Activated CD4-positive, alpha-beta T cell treated with anti-CD3 and anti-CD28 coated beads, Interleukin-2, amount 50 U/mL, for 48 hours (primary cell): ENCODE measurements around the gene ABL1.

Experiments used
- DNase-seq, 2 experiments: peaks; one replicate each; pipeline ENCODE4 v3.0.0-alpha.2; 2020

Gene ABL1

DNA sequence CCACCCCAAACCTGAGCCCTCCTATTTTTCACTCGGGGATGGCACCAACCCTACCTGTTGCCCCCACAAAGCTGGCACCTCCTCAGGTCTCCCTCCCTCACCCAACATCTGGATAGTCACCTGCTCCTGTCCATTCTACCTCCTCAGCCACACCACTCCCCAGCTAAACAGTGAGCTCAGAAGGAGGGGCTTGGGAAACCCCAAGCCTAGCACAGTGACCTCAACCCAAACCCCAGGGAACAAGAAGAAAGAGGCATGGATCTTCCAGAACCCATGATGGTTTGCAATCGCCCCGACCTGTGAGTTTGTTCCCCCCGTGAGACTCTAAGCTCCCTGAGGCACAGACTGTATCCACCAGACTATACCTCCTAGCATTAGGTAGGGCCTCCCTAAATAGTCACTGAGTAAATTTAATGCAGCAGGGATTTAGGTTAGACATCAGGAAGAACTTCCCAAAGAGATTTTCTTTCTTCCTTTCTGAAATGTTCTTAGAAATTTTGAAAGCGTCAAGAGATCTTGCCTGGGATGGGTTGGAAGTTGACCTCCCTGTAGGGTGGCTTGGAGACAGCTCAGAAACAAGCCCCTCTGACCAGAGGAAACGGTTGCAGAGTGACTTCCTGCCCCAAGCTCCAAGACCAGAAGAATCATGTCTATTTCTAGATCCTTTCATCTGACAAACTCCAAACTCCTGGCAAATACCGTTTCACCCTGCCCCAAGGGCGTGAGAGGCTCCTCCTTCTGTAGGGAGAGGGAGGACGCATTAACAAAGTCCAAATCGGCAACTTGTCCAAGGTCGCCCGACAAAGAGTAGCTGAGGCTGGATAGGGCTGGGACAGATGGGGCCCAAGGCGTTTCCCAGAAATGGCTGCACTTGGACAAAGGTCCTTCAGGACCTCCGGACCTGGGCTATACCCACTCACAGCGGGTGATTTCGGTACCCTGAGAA lies 99.9 kb downstream of the ABL1 start:
- DNase-seq, result no peak

DNA sequence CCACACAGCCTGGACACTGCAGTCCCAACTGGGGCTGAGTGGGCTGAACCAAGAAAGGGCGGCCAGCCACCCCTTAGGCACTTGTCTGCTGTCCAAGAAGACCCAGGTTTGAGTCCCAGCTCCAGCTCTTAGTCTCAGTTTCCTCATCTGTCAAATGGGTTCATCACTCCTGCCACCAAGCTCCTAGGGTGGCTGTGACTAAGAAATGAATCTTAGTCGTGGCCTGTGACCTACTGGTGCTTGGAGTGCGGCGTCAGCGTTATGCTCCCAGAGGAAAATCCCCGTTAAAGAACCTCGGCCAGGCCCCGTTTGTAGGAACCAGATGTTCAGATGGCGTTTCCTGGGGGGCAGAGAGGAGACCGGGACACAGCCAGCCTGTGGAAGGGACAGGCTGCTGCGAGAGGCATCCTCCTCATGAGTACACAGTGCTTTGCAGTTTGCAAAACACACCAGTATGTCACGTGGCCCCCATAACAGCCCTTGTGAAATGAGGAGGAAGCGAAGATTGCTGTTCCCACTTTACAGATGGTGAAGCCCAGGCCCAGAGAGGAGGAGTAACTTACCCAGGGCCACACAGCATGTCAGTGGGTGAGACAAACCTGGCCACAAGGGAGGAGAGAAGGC lies 100.7 kb downstream of the ABL1 start:
- DNase-seq, result no peak

DNA sequence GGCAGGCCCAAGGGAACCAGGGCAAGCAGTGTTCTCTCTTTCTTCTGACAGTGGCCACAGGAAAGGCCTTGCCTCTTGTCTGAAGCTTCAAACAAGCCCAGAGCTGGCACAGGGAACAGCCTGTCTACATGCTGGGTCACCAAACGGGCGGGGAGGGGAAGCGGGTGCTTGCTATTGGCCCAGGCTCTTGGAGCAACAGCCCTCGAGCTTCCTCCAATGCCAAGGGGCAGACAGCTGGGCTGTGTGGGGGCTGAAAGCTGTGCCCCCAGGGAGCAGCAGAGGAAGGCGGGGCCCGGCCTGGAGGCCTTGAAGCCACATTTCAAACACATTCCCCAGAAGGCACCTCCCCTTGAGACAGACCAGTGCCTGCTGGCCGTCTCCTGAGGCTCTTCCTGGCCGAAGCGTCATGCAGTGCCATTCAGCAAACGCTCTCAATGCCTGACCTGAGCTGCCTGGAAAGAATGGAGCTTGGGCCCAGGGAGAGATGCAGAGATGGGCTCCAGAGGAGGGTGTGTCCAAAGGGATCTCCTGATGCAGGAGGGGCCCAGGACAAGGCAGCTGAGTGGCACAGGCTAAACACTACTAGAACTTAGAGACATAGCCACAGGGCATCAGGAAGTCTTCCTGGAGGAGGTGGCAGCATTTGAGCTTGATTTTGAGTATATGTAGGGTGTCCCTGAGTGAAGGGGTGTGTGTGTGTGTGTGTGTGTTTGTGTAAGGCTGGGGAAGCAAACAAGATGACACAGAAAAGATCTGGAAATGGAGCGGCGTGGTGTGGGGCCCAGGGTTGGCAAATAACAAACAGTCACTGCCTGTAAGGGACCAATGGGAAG lies 101.4 kb downstream of the ABL1 start:
- no peak for DNase-seq
